ENCODE measurements around the gene C9orf72.

C9orf72 gene

DNA sequence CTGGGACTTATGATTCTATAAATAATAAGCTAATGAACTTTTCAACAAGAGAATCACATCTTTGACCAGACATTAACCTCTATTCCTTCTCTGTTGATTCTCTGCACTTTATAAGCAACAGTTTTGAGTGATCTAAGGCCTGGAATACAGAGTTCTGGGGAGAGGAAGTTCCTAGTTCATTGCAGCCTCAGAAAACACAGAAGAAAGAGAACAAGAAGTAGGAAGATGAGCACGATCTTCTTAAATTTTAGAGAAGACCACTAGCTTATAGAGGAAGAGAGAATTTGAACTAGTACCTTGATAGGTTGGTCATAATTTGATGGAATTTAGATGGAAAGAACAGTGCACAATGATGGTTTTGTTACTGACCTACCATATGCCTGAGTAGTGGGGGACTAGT lies 8.5 kb upstream of the C9orf72 start:
- no peak for DNase-seq (ENCODE audit: low read depth in 1 of 2, low spot score in 1 of 2)

DNA sequence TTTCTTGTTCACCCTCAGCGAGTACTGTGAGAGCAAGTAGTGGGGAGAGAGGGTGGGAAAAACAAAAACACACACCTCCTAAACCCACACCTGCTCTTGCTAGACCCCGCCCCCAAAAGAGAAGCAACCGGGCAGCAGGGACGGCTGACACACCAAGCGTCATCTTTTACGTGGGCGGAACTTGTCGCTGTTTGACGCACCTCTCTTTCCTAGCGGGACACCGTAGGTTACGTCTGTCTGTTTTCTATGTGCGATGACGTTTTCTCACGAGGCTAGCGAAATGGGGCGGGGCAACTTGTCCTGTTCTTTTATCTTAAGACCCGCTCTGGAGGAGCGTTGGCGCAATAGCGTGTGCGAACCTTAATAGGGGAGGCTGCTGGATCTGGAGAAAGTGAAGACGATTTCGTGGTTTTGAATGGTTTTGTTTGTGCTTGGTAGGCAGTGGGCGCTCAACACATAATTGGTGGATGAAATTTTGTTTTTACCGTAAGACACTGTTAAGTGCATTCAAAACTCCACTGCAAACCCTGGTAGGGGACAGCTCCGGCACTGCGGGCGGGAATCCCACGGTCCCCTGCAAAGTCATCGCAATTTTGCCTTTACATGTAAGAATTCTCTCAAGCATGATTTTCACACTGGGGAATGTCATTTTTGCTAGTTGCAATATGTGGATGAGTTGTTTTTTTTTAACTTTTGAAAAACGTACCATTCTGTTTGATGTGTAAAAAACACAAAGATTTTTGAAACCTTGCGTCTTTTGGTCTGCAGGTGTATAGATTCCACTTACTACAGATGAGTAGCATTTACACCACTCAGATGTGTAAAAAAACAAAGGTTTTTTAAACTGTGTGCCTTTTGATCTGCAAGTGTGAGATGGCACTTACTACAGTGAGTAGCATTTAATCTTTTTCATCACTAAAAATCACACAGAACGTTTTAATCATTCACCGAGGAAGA lies 631 bp upstream of the C9orf72 start:
- DNase-seq (ENCODE audit: low read depth in 1 of 2, low spot score in 1 of 2): peak; percentile 77 to 99

DNA sequence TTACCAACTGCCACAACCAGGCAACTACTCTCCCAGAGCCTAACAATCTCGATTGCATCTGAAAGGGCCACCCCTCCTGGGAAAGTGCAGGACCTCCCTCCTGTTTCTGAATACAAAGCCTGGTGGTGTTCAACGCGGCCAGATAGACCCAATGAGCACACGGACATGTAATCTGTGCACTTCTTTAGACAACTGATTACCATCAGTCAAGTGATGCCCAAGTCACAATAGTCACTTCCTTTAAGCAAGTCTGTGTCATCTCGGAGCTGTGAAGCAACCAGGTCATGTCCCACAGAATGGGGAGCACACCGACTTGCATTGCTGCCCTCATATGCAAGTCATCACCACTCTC lies 739 bp downstream of the C9orf72 start:
- peak in 1 of 2 donors; percentile 65 for DNase-seq (ENCODE audit: low read depth in 1 of 2, low spot score in 1 of 2)

DNA sequence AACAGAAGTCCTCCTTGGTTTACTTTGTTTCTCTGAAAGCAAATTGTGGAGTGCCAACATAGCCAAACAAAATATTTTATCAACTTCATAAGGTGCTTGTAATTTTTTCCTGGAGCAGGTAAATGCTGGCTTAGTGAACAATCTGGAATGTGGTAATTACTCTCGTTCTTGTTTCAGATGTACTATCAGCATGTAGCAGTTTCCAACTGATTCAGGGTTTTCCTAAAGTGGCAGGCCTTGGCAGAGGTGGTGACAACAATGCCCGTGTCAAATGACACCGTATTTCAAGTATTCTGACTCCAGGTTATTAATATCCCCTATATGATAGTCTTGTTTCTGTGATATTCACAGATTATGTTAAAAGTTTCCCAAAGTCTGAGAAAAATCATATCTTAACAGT lies 1.2 kb downstream of the C9orf72 start:
- DNase-seq (ENCODE audit: low read depth in 1 of 2, low spot score in 1 of 2): no peak

DNA sequence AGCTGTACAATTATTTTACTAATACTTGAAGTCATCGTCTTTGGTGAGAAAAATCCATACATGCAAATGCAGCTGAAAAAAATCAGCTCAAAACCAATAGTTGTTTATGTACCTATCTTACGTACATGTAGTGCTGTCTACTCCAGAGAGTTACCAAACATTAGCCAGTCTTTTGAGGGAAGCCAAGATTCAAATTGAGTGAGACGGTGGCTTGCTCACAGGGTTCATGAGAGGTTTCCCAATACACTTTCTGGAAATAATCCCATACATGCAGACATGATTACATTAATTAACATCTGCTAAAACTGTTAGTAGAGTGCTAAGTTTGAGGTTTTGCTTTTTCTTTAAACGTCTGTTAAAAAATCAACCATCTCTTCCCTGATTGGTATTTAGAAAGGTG lies 2.3 kb downstream of the C9orf72 start:
- DNase-seq (ENCODE audit: low read depth in 1 of 2, low spot score in 1 of 2): no peak

DNA sequence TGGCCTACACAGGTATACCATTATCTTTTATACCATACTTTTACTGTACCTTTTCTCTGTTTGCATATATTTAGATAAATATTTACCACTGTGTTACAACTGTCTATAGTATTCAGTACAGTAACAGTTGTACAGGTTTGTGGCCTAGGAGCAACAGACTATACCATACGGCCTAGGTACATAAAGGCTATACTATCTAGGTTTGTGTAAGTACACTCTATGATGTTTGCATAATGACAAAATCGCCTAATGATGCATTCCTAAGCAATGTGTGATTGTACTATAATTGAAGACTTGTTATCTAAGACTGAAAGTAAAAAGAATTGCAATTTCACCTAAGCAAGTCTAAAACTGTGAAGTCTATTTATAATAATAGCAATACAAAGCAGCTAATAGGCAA lies 3.9 kb downstream of the C9orf72 start:
- no peak for DNase-seq (ENCODE audit: low read depth in 1 of 2, low spot score in 1 of 2)

DNA sequence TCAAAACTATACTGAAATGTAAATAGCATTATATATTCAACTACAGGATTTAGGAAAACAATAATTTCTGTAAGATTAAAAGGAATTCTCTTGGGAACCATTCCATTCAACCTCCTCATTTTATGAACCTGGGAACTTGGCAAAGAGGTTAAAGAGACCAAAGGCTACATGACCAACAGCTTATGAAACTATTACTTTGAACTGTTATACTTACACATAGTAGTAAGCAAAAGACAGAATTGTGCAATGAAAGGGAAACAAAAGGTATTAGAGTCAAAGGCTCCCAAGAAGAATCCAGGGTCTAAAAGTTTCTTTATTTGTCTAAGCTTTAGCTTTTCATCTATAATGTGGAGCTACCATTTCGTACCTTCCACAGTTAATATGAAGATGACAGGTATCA lies 7.2 kb downstream of the C9orf72 start:
- DNase-seq (ENCODE audit: low read depth in 1 of 2, low spot score in 1 of 2): no peak

DNA sequence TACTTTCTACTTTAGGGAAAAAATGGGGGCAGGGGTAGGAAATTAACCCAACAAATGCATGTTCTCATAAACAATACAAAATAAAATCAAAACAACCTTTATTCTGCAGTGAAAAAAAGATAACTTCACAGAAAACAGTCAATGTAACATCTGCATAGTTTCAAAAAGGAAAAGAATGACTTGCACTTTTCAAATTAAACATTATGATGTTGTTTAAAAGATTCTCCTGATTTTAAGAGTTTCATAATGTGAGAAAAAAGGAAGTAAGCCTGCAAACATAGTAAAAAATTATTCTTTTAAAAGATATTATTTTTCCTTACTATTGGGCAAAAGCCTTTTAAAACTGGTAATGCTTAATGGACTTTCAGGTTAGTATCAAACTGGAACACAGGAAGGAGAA lies 7.6 kb downstream of the C9orf72 start:
- no peak for DNase-seq (ENCODE audit: low read depth in 1 of 2, low spot score in 1 of 2)

DNA sequence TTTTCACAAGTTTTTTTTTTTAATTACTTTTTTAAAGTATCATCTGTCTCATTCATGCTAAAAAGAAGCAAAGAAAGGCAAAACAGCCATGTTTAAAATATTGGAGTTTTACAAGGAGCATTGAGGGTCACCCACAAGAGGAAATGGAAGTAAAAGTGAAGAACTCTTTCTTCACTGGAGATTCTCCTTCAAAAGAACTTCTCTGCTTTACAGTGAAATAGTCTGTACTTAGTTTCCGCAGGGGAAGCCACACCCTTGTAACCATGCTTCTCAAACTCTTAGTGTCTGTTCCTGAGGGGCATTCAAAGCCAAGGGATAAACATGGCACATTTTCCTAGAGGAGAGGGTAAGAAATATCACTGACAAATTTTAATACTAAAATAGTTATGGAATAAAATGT lies 8.6 kb downstream of the C9orf72 start:
- DNase-seq (ENCODE audit: low read depth in 1 of 2, low spot score in 1 of 2): no peak

DNA sequence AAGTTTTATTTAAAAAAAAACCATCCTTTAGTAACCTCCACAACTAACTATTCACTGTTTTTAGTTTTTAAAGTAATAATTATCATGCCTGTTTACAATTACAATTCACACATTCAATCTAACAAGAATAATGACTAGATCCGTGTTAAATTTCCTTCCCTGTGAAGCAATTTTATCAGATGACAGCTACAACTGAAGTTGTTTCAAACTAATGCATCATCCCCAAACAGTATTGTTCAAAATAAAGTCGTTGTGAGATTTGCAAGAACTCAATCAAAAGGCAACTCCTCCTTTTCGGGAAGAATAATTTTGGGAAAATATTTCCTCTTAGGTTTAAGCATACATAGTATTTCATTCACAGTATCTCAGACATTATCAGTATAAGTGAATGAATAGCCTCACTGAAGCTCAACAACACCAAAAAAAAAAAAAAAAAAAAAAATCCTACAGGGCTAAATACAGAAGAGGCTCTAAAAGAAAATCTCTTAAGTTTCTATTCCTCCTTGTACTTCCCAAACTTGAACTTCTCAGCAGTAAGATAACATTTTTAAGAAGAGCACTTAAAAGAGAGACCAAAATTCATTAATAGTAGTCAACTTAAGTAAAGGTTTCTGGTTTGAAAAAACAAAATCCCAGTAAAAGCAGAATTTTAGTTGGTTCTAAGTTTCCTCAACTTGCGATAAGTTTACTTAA lies 9.4 kb downstream of the C9orf72 start:
- DNase-seq (ENCODE audit: low read depth in 1 of 2, low spot score in 1 of 2): no peak

DNA sequence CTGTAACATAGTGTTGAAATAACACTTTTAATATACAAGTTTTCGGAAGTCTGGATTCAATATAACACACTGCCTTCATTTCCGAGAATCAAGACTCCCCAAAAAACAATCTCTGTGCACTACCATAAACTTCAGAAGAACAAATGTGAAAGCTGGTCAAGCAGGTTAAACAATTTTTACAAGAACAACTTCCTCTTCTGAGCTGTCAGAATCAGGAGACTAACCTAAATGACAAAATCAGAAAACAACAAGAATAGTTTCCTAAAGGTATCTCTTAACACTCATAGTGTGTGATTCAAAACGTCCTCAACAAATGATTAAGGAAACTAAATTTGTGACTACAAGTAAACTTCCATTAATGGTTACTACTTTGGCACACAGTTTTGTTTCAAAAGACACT lies 11.6 kb downstream of the C9orf72 start:
- DNase-seq (ENCODE audit: low read depth in 1 of 2, low spot score in 1 of 2): no peak

DNA sequence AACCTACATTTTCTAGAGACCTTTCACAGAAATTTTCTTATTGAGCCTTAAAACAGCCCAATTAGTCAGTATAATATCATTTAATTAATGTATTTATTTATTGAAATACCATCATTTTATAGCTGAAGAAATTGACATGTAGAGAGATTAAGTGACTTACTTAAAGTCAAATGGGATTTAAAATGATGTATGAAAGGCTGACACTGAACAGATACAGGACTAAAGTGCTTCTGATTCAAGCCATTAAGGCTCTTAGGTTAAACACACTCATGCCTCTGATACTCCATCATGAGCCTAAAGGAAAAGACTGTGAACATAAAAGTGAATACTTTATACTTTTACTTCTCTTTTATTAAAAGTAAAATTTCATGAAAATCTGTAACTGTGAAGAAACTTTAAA lies 12.8 kb downstream of the C9orf72 start:
- no peak for DNase-seq (ENCODE audit: low read depth in 1 of 2, low spot score in 1 of 2)

DNA sequence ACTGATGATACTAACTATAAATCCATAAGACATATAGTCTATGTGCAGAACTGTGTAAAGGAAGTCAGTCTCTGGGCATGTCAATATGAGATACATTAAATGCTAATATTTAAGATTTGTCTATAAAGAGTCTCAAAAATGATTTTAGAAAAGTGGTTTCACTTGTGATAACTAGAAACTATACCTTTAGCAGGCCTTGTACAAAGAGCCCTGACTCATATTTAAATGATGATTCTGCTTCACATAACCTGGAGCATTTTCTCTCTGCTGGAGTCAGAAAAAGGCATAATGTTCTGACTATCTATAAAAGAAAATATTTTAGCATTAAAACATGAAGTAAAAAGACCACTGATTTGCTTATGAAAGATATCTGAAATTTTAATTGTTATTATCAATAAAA lies 15.0 kb downstream of the C9orf72 start:
- DNase-seq (ENCODE audit: low read depth in 1 of 2, low spot score in 1 of 2): no peak

DNA sequence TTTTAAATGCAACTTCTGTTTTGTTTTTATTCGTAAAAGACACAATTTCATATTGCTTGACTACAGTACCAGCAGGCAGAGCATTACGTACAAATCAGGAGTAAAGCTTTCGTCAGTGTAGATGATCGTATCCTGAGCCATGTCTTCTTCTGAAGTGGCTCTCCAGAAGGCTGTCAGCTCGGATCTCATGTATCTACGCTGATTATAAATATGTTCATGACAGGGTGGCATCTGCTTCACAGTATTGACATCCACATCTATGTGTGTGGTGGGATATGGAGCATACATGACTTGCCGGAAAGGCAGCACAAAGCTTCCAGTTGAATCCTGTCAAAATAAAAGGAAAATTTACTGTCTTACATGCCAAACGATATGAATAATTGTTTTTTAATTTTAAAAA lies 16.8 kb downstream of the C9orf72 start:
- DNase-seq (ENCODE audit: low read depth in 1 of 2, low spot score in 1 of 2): no peak

DNA sequence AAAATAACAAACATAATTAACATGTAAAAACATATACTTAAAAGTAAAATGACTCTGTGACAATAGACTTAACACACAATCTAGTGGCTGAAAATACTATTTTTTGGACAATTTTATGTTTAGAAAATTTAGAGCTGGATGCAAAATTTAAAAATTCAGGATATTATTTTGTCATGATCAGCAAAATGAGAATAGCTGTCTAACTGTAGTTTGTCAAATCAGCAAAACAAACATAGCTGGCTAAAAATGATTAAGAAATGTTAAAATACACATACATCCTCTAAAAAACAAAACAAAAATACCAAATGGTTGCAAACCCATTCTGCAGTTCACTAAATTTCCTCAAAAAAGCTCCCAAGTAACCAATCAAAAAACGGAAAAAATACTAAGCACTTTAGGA lies 18.6 kb downstream of the C9orf72 start:
- DNase-seq (ENCODE audit: low read depth in 1 of 2, low spot score in 1 of 2): no peak

DNA sequence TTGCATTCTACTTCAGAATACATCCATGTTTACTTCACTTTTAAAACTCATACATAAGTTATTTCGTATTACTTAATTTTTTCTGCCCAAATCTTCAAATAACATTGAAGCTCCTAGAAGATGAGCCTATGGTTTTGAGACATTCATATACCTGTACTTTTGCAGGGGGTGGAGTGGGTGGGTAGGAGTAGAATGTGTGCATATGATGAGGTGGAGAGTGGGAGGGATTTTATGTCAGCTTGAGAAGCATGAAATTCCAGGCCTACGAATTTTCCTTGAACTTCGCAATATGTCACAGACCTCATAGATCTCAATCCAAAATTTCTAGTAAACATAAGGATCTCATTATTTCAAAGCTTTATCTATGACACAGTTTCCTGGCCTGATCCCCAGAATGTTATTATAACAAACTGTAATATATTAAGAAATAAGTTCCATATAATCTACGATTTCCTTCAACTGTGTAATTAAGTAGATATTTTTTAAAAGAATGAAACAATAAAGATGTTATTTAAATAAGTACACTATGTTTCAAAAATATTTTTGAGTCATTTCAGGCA lies 24.0 kb downstream of the C9orf72 start:
- DNase-seq (ENCODE audit: low read depth in 1 of 2, low spot score in 1 of 2): no peak

DNA sequence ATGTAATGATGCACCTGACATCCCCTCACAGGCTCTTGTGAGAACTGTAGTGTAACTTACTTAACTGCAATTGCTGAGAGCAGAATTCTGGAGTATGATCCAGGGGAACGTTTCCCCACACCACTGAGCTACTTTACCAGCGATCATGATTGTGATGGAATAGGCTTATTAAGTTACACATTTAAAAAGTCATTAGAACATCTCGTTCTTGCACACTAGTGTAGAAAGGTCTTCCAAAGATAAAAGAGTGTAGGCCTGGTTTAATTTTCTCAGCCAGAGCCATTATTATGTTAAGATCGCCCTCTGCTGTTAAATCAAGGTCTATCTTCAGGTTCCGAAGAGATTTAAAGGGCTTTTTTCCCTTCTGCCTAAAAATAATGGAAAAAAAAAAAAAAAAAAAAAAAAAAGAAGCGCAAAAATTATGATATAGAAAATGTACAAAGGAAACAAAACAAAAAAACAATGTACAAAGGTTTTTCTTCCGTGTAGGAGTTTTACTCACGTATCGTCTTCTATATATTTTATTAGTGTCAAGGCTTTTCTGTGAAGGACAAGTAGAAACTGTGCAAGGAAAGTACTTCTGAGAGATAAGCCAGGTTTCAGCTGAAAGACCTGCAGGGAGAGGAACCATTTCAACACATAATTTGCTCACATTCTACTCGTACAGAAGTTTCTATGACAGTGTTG lies 25.1 kb downstream of the C9orf72 start:
- DNase-seq (ENCODE audit: low read depth in 1 of 2, low spot score in 1 of 2): no peak

DNA sequence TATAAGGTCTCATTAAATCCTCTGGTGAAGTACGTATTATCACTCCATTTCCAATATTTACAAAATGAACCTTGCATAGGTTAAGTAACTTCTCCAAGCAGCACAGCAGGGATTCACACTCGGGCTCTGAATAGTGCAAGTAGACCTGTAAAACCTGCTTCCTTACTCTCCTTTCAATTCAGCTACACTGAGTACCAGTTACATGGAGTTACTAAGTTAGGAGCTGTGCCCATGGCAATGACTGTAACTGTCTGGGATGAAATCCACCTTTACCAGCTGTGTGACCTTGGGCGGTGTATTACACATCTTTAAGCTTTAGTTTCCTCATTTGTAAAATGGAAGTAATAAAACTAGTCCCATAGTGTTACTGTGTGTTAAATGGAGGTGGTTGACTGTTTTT lies 27.8 kb downstream of the C9orf72 start:
- no peak for DNase-seq (ENCODE audit: low read depth in 1 of 2, low spot score in 1 of 2)

DNA sequence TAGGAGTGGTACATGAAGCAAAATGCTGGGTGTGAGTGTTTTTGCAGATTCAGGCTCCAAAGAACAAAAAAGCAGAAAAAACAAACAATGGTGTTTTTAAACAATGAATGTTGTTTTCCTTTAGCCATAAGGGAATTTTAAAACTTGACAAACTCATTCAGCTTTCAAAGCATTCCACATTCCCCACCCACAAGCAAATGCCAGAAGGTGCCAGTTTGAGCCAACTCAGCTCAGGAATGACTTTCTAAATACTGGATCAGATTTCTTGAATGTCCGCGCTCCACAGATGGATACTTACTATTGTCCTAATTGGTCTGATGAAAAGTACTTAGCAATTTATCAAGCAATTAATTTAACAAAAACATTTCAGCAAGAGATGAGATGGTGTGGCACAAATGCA lies 30.8 kb downstream of the C9orf72 start:
- no peak for DNase-seq (ENCODE audit: low read depth in 1 of 2, low spot score in 1 of 2)

DNA sequence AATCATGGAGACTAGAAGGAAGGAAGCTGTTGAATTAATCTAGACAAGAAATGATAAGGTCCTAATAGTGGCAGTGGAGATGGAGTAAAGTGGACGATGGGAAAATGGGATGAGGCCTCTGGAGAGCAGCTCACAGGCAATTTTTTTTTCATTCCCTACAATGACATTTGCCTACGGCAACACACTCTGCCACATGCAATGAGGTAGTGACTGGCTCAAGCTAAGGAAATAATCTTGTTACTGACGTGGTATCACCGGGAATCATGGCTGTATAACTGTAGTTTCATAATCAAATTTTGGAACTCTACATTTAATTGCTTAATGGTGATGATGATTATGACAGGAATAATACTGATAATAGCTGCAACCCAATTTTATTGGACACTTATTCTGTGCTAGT lies 31.5 kb downstream of the C9orf72 start:
- DNase-seq (ENCODE audit: low read depth in 1 of 2, low spot score in 1 of 2): no peak

DNA sequence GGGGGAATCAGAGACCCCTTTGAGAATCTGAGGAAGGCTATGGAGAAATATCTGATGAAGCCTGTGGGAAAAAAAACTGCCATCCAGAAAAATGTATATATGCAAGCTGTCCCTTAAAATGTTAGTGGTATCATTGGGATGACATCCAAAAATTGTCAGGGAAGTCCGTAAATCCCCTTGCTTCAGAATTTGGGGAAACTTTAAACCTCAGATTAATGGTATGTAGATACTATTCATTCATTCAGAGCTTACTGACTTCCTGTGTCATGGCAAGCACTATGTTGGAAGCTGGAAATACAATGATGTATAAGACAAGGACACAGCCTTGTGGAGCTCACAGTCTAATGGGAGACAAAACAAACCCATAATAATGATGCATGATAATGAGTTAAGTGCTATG lies 32.8 kb downstream of the C9orf72 start:
- no peak for DNase-seq (ENCODE audit: low read depth in 1 of 2, low spot score in 1 of 2)

Data from activated CD4-positive, alpha-beta T cell treated with anti-CD3 and anti-CD28 coated beads, Interleukin-2, amount 50 U/mL, for 24 hours (primary cell).